Measurements from ENCODE around the gene HSPA12B. TPM values are rescaled to one million over a fixed set of nuclear protein-coding genes. Genes with fewer than 3 reads are reported as not detected.

The HSPA12B gene
- total and polyA plus RNA-seq, 2 of the 13 experiments (the other 11 are each of a cell fraction or from before 2014, with no cell fraction given), result 0.01 TPM; not detected in 1

DNA sequence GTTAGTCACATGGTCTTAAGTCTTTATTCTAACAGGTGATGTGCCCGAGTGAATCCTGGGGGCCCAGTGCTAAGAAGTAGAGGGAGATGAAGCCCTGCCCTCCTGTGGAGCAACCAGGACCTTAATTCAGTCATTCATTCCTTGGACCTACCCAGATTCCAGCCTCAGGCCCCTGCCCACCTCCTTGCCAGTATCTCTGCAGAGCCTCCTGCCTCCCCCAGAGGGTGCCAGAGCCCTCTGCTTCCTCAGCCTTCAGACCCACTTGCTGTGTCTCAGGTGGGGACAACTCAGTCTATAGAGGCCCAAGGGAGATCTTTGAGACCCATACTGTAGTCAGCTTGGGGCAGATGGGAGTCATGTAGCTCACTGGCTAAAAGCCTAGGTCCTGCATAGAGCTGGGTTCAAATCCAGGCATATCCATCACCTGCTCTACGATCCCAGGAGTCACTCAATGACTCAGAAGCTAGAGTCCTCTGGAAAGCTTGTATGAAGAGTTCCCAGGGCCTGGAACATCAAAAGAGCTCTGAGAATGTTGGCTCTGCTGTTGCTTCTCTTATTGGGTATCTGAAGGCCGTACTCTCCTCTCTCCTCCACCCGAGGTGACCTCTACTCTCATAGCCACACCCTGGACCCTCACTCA, 16.2 kb upstream of the HSPA12B start (continued):
- TF ChIP-seq HMG20A (CRISPR knock-in tag; IDR thresholded peaks at IDR 0.05; ENCODE audit: borderline replicate concordance) (no peak), ZNF142 (CRISPR knock-in tag; IDR thresholded peaks at IDR 0.05) (no peak), RARG (CRISPR knock-in tag; IDR thresholded peaks at IDR 0.05; ENCODE audit: low read depth) (no peak), PCBP2 (optimal IDR thresholded peaks at IDR 0.05; ENCODE audit: low read depth, low read length, poor library complexity, severe bottlenecking) (no peak), TCF7 (IDR thresholded peaks at IDR 0.05; ENCODE audit: low read depth) (no peak), MIER2 (CRISPR knock-in tag; IDR thresholded peaks at IDR 0.05) (no peak), SAFB2 (CRISPR knock-in tag; IDR thresholded peaks at IDR 0.05; ENCODE audit: borderline replicate concordance, low read depth) (0 out of 2 replicates have a peak, but pooled peaks have one; percentile 43), SALL2 (CRISPR knock-in tag; IDR thresholded peaks at IDR 0.05) (peak; percentile 62; the same call in 1 of the 2 replicates), POLR2AphosphoS2 (IDR thresholded peaks at IDR 0.05; ENCODE audit: low read depth, low read length) (no peak), E2F1 (CRISPR knock-in tag; IDR thresholded peaks at IDR 0.05) (no peak), NR0B2 (CRISPR knock-in tag; IDR thresholded peaks at IDR 0.05) (no peak), XBP1 (CRISPR knock-in tag; IDR thresholded peaks at IDR 0.05) (no peak), GABPA (IDR thresholded peaks at IDR 0.05; ENCODE audit: low read depth, low read length) (no peak), GABPA (CRISPR knock-in tag; IDR thresholded peaks at IDR 0.05; ENCODE audit: low read depth) (no peak), ZHX1 (CRISPR knock-in tag; IDR thresholded peaks at IDR 0.05; ENCODE audit: low read depth) (no peak), NFE2L1 (CRISPR knock-in tag; IDR thresholded peaks at IDR 0.05; ENCODE audit: borderline replicate concordance) (no peak)
- TF ChIP-seq, protein P1, sequence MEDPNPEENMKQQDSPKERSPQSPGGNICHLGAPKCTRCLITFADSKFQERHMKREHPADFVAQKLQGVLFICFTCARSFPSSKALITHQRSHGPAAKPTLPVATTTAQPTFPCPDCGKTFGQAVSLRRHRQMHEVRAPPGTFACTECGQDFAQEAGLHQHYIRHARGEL (CRISPR knock-in tag; IDR thresholded peaks at IDR 0.05), result no peak
- TF ChIP-seq, protein P2, sequence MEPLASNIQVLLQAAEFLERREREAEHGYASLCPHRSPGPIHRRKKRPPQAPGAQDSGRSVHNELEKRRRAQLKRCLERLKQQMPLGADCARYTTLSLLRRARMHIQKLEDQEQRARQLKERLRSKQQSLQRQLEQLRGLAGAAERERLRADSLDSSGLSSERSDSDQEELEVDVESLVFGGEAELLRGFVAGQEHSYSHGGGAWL (CRISPR knock-in tag; IDR thresholded peaks at IDR 0.05), result no peak

All from HepG2 (cell line).